NCI-H82 (cell line): ENCODE results near the gene URI1.

Experiments used
- DNase-seq: peaks from one replicate; lab custom pipeline; 2025; lab: John Stamatoyannopoulos, UW

URI1 gene

DNA sequence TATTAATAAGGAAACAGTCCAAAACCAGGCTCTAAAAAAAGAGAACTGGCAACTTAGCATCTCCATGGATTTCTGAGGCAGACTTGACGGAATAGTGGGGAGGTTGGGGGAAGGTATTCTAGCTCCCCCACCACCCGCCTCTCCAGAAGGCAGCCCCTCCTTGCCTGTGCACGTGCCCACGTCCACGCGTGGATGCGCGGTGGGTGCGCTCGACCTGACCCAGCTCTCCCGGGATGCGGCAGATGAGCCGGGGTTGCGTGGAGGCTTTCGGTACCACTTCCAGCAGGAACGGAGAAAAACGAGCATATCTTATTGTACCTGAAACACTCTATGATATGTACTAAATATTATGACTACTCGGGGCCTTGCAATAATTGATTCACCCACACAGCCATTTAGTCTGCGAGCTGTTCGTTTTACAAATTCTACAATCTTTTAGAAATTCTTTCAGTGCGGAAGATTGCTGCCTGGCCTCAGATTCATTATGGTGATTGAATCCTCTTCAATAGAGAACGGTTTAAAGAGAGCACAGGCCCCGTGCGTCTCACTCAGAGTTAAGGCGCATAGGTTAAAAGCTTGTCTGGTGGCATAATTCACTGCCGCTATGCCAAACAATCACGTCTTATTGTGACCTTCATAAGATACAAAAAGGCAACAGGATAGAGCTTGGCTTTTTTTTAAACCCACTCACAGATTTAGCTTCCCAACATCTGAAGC lies 117.9 kb downstream of the URI1 start:
- DNase-seq, result no peak

DNA sequence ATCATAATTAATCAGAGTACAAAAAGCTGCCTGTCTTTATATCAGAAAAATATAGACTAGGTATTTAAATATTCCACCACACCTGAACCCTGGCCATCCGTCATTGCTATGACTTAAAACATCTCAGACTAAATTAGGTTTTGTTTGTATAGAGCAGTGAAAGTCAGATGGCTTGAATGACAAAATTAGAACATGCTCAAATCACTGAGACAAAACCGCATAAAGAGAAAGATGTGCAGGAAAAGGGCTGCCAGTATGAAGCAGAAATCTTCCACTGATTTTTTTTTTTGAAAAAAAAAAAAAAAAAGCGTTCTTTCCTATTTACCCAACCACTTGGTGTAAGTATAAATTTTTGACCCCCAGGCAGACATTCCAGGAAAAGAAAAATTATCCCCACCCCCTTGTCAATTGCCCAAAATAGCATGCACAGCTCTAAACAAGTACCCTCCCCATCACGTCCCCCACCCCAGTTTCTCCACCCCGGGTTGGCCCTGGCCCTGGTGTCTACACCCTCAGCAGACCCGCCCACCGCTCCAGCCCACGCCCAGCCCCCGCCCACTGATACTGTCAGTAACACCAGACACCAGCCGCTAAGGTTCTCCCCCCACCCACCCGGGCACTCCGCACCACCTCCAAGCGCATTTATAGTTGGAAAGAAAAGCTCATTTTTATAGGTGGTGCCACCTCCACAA lies 118.6 kb downstream of the URI1 start:
- peak; percentile 17 for DNase-seq

DNA sequence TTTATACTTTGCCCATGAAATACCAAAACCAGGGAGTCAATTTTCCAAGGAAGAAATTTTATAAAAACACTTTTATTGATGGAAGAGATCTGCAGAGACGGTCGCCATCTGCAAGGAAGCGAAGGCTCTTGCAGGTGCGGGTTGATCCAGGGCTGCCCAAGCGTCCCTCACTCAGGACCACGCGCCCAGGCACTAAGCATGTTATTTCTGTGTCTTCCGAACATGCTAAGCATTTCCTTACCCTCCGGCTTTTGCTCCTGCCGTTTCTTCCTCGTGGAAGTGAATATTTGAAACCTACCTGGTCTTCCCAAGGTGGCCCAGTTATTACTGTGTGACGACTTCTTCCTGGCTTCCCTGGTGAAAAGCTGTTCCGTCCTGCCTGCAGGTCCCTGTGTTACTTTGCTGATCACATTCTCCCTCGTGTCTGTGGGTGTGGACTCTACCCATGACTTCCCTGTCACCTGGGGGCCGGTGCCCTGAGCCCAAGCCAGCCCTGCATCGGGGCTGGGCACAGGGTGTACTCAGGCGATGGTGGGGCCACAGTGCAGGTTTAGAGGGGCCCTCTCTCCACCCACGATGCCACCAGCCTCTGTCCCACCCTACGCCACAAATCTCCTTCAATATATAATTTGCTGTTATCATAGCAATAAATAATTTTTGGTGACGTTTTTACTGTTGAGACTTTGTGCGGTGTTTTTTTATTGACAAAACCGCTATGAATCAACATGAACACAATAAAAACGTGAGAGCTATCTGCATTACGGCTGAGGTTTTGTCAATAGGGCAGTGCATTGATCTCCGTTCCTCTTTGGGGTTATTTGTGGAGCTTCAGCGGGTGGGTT lies 119.4 kb downstream of the URI1 start:
- no peak for DNase-seq

DNA sequence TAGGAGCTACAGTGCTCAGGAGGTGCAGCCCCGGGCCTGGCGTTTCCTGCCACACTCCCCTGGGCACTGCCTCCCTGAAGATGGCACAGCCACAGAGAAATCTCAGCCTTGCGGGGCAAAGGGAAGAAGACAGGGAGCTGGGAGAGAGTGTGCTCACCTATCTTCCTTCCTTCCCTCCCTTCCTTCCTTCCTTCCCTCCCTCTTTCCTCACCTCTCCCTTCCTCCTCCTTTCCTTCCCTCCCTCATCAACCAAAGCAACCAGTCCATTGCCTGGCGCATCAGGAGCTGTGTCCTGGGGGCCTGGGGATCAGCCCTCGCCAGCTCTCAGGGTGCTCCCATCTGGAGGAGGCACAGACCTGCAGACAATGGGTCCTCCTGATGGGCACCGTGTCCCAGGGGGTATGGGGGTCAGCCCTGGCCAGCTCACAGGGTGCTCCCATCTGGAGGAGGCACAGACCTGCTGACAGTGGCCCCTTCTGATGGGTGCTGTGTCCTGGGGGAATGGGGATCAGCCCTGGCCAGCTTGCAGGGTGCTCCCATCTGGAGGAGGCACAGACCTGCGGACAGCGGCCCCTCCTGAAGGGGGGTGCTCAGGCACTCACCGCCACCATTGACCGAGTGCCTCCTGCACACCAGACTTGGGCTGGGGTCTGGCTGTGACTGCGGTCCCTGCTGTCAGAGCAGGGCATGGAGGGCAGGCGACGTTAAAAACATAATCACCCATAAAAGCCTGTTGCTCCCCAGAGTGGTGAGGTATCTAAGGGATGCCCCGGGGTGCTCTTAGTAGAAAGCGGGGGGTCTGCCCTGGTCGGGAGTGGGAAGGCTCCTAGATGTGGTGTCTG lies 120.2 kb downstream of the URI1 start:
- DNase-seq, result no peak

DNA sequence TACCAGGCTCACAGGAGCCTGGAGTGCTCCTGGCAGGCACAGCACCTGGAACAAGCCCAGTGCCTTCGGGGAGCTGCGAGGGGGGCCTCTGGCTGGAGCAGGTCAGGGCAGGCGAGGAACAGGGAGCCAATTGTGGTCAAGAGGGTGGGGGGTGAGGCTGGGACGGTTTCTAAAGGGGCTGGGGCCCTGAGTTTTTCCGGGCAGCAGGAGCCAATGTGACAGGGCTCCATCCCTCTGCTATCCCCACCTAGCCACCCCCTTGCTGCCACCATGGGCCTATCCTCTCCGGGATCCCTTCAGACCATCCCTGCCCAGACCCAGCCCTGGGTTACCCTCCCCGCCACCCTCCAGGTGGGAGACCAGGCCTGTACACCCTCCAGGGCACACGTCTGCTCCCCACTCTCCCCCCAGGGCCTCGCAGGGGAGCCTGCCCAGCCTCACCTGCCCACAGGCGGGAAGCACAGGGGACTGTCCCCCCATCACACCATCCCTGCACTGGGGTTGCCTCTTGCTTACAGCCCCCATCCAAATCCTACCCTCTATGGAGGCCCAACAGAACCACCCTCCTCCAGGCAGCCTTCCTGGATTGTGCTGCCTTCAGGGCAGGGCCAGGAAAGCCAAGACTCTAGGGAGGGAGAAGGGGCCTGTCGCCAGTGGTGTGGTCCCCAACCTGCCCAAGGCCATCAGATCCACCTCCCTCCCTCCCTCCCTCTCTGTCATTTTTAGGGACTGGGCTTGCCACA lies 121.0 kb downstream of the URI1 start:
- no peak for DNase-seq

DNA sequence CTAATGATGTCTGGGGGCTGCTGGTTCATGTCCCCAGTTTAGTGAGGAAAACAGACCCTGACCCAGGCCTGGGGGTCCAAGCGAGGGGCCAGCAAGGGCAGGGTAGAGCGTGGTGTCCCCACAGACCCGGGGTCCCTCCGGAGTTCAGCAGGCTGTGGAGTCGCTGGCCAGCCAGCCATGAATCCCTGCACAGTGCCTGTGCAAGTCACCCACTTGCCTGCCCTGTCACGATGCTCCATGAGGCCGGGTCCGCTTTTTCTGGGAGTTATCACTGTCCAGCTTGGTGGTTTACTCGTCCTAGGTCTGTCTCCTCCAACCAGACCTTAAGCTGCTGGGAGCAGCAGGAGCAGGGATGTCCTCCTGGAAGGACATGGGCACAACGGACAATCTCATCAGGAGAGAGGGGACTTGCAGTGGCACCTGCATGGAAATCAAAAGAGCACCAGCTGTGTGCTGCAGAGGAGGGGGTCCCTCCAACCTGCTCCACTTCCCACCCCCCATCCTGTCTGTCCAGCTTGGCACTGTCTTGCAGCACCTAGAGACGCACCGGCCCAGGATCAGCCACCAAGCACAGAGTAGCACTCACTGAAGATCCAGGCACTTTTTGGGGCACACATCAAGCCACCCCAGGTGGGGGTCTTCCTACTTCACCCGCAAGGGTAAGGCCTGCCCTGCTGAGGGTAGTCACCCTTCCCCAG lies 121.8 kb downstream of the URI1 start:
- no peak for DNase-seq

DNA sequence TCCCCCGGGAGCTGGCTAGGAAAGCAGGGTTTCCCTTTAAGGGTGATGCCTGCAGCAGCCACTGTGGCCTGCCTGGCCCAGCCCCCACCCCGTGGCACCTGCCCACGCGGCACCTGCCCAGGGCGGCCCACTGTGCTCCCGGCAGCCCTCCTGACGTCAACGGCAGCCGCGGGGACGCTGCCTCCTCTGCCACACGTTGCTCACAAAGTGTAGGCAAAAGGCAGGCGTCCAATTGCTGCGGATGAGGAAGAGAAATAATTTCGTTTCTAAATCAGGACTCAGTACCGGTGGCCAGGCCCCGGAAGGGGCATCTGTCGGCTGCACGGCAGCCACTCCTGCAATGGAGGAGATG lies 122.3 kb downstream of the URI1 start:
- no peak for DNase-seq

DNA sequence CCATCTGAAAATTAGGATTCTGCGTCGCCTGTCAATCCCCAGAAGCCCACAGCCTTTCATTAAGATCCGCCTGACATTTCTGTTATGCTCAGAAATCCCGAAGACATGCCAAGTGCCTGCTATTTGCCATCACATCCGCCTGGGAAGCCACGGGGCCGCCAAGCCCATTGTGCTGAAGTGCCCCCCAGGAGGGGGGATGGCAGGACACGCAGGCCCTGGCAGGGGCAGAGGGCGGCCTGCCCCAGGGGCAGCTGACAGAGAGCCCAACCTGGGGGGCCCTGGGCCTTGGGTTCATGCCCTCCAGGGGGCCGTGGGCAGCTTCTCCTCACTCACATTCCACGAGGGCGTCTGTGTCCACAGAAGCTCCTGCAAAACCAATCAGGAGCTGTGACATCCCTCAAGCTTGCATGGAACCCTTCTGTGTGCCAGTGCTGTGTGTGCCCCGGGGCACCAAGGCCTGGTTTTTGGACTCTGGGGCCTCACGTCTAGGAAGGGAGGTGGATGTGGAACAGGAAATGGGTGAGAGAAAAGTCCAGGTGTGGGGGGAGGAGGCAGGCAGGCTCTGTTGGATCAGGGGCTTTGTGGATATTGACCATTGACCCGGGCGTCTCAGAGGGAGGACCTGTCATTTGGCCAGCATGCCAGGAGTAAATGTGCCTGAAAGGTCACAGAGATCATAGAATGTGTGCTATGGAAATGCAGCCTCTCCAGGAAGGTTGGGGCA lies 122.9 kb downstream of the URI1 start:
- no peak for DNase-seq

DNA sequence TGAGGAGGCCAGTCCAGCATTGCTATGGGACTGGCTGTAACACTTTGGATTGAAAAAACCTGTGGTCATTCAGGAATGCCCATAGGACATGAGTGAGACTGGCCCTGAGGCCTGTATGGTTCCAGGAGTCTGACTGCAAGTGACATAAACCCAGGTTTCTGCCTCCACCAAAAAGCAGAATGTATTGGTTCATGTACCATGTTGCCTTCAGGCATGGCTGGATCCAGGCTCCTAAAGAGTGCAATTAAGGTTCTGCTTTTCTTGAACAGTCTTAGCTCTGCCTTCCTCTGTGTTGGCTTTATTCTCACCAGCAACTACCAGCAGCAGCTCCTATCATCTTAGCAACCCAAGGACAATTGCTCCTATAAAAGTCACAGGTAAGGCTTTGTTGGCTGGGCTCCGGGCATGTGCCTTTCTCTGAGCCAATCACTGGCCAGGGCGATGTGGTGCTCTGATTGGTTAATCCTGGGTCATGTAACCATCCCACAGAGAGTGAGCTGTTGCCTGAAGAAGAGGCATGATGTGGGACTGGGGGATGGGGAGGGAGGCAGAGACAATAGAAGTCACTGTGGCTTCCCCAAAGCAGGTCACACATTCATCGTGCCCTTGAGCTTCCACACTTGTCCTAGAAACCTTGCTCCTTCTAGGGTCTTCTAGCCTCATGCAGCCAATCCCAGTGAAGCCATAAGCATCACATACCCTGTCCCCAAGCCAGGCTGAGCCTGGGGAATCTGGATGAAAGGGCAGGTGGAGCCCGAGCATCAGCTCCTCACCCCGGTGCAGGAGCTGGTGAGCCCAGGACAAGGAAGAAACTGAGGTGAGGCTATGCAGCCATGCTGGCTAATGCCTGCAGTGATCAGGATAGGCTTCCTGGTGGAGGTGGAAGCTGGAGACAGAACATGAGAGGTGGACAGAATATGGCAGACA lies 123.9 kb downstream of the URI1 start:
- DNase-seq, result no peak
